NCI-H1092 (cell line): ENCODE measurements around the gene HS6ST3.

Experiments used
- DNase-seq: peaks from one replicate; lab custom pipeline; 2025; lab: John Stamatoyannopoulos, UW

HS6ST3 gene

GRCh38 chr13:96199315-96199714 is 109.4 kb downstream of the HS6ST3 start:
- DNase-seq = no peak

- DNase-seq = no peak
Observed at GRCh38 chr13:96200810-96201209, 110.9 kb downstream of the HS6ST3 start.

- no peak for DNase-seq
Observed at GRCh38 chr13:96202315-96202714, 112.4 kb downstream of the HS6ST3 start.

GRCh38 chr13:96203471-96203870 is 113.6 kb downstream of the HS6ST3 start:
- no peak for DNase-seq

GRCh38 chr13:96214824-96215445 is 125.0 kb downstream of the HS6ST3 start:
- no peak for DNase-seq

GRCh38 chr13:96216543-96216942 is 126.6 kb downstream of the HS6ST3 start:
- no peak for DNase-seq

GRCh38 chr13:96218475-96218874 is 128.6 kb downstream of the HS6ST3 start:
- DNase-seq = no peak

GRCh38 chr13:96221471-96221870 is 131.6 kb downstream of the HS6ST3 start:
- DNase-seq = no peak

GRCh38 chr13:96223231-96223630 is 133.3 kb downstream of the HS6ST3 start:
- DNase-seq = no peak

- DNase-seq = no peak
Observed at GRCh38 chr13:96229356-96229755, 139.4 kb downstream of the HS6ST3 start.

- no peak for DNase-seq
Observed at GRCh38 chr13:96238241-96238640, 148.3 kb downstream of the HS6ST3 start.

GRCh38 chr13:96238861-96239260 is 149.0 kb downstream of the HS6ST3 start:
- no peak for DNase-seq

- no peak for DNase-seq
Observed at GRCh38 chr13:96243376-96243775, 153.5 kb downstream of the HS6ST3 start.

GRCh38 chr13:96248103-96248502 is 158.2 kb downstream of the HS6ST3 start:
- no peak for DNase-seq

- DNase-seq = no peak
Observed at GRCh38 chr13:96248996-96249395, 159.1 kb downstream of the HS6ST3 start.

- no peak for DNase-seq
Observed at GRCh38 chr13:96252903-96253302, 163.0 kb downstream of the HS6ST3 start.

GRCh38 chr13:96273196-96273595 is 183.3 kb downstream of the HS6ST3 start:
- DNase-seq = no peak

- DNase-seq = no peak
Observed at GRCh38 chr13:96274046-96274445, 184.1 kb downstream of the HS6ST3 start.

- no peak for DNase-seq
Observed at GRCh38 chr13:96279904-96280303, 190.0 kb downstream of the HS6ST3 start.

GRCh38 chr13:96284971-96285370 is 195.1 kb downstream of the HS6ST3 start:
- DNase-seq = no peak

GRCh38 chr13:96285729-96286128 is 195.8 kb downstream of the HS6ST3 start:
- no peak for DNase-seq

- DNase-seq = no peak
Observed at GRCh38 chr13:96294930-96295881, 205.3 kb downstream of the HS6ST3 start.

- no peak for DNase-seq
Observed at GRCh38 chr13:96297360-96297759, 207.5 kb downstream of the HS6ST3 start.
